Embryonic facial prominence (tissue), 1 donor: ENCODE results near the gene CCM2.

Experiments
- DNase-seq: peaks from one replicate; pipeline ENCODE4 v3.0.0-alpha.2; 2016; ENCODE audit errors: extremely low spot score

The CCM2 gene

DNA sequence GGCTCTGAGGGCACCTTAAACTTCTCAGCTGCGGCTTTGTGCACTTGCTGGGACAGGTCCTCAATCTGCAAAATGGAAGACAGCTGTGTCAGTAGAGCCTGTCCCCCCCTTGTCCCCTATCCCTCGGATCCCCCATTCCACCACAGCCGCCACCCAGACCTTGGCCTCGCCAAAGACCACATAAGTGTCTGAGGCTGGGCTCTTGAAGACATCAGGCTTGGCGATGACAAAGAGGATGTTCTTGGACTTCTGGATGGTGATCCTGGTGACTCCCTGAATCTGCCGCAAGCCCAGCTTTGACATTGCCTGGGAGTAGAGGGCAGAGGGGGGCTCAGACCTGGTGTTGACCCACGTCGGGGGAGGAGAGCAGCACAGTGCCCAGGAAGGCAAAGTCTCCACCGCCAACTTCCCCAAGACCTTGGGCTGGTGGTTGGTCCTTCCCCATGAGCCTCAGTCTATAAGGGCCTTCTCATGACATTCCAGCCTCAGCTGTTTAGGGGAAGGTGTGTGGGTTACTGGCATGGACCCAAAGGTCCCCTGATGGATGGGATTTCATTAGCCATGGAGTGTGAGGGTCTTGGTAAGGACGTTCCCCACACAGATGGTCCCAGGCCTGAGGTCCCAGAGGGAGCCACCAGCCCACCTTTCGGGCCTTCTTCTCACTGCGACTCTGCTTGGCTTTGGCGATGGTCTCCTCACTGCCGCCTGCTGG lies 81.1 kb downstream of the CCM2 start:
- no peak for DNase-seq

GRCh38 chr7:45081670-45081974 lies 81.6 kb downstream of the CCM2 start:
- DNase-seq, result no peak

- DNase-seq, result no peak
Measured at GRCh38 chr7:45082031-45082830, 82.2 kb downstream of the CCM2 start.

- no peak for DNase-seq
Measured at GRCh38 chr7:45082831-45083331, 82.9 kb downstream of the CCM2 start.

DNA sequence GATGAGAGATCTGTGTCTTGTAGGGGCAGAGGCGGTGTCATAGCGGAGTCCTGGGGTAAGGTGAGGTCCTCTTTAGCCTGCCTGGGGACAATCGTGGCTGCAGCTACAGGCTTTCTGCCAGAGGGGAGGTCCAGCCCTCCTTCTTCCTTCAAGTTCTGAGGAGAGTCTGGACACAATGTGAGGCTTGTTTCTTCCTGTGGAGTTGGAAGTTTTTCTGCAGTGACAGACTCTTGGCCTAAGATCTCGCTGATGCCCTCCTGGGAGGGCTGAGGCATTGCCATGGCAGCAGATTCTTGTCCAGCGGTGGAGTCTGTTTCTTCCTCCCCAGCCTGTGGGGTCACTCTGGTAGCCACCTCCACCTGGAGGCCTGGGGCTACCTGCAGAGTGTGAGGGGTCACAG lies 84.3 kb downstream of the CCM2 start:
- no peak for DNase-seq

DNA sequence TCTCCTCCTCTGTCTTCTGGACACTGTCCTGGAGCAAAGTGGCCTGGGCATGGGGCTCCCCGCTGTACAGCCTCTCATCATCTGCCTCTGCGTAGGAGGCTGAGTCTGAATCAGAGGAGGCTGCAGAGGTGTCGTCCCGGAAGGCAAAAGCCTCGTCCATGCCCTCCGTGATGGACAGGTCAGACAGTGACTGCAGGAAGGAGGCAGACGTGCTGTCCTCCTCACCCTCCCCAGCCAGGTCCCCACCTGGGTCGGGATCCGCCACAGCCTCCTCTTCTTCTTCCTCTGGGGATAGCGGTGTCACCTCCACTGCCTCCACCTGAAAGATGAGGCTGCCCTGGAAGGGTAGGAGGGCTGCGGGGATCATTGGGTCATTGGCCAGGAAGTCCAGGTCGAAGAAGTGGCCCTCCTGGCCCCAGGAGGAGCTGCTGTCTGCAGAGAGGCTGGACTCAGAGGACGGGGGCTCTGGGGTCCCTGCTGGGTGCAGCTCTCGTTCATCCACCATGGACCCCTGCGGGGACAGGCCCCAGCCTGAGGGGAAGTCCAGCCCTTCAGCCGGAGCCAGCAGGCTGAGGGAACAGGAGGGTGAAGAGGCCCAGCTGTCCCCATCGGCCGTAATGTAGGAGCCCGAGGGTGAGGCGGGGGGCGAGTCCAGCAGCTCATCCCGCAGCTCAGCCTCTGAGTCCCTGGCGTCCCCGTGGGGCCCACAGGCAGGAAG lies 85.1 kb downstream of the CCM2 start:
- no peak for DNase-seq

GRCh38 chr7:45085619-45086200 lies 85.7 kb downstream of the CCM2 start:
- DNase-seq, result no peak

GRCh38 chr7:45086331-45087065 lies 86.5 kb downstream of the CCM2 start:
- no peak for DNase-seq

DNA sequence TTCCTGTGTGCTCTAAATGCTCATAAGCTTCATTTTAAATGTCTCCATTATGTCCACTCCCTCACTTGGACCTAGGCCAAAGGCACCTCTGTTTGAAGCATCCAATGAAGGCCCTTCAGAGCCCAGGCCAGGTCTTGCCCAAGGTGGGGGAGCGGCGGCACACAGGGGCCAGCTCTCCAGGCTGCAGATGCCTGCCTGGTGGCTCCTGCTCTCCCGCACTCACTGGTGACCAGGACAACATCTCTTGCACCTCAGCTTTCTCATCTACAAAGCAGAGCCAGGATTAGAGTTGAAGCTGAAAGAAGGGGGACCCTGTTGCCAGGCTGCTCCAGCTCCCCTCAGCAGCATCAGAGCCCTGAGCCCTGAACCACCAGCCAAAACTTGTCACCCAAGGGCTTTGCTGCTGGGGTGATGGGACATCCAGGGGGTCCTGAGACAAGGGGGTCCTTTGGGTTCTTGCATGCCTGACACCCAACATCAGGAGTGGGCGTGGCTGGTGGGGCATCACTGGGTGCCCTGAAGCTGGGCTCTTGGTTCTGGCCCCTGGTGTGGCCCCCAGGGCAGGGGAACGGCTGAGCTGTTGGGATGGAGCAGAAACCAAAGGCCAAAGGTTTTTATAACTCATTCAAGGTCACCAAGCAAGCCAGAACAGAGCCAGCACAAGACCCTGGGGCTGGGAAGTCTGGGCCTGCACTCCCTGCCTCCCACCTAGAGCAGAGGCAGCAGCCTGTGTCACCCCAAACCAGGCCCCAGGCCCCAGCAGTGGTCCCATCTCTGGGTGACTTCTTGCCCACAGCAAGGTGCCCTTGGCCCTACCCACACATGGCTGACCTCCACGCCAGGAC lies 87.5 kb downstream of the CCM2 start:
- DNase-seq, result no peak

DNA sequence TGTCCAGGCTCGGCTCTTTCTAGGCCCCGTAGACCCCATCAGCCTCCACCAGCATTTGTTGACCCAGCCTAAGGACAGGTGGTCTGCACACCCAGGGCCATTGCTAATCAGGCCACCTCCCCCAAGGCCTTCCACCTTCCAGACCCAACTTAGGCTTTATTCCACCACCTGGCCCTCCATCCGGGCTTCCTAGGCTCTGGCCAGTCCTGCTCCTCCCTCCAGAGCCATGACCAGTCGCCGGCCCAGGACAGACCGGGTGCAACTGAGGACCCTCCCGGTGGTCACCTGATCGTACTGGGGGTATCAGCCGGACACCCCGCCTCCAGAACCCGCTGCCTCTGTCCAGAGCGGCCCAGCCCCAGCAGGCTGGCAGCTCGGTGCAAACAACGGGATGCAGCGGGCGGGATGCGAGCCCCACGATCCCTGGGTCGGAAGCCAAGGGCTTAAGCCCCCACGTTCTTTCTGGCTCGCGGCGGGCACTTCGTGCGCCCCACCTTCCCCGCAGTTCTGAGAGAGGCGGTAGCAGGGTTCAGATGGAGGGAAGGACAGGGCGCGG lies 88.2 kb downstream of the CCM2 start:
- DNase-seq, result no peak

DNA sequence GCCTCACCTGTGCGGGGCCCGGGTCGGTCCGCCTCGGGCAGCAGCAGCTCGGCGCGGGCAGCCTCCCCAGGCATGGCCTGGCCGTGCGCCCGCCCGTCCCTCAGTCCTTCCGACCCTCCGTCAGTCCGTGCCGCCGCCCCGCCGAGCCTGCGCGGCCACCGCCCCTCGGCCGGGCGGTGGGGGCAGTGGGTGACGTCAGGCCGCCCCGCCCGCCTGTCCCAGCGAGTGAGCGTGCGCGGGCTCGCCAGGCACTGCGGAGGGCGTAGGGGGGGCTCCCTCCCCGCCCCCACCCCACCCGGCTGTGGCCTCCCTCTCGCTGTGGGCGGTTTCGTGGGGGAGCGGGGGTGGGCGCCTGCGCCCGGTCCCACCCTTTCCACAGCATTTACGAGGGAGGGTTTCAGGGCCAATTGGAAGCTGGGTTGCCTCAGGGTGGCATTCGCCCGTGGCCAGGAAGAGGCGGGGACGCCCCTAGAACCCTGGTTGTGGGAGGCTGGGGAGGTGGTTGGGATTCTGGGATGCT lies 88.9 kb downstream of the CCM2 start, which contains the start of gene NACAD:
Gene NACAD, minus strand, starts transcription at position 149 of the 520 bp plus-strand sequence. Its CDS starts 75 bp downstream, at position 74.
- no peak for DNase-seq

- peak; percentile 27 for DNase-seq
Measured at GRCh38 chr7:45089341-45089891, 89.4 kb downstream of the CCM2 start.

GRCh38 chr7:45092100-45092930 lies 92.3 kb downstream of the CCM2 start:
- no peak for DNase-seq

DNA sequence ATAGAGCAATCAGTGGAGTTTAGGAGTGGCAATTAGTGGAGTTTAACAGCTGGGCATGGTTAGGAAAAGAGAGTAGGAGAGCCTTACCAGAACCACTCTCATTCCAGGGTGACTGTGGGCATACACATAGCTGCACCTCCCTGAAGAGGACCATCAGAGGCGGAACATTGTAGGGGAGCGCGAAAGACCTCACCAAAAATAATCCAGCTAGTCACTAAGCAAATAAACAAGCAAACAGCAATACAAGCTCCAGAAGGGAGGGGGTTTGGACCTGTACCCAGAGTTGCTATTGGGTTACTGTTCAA lies 92.9 kb downstream of the CCM2 start:
- DNase-seq, result no peak

- DNase-seq, result no peak
Measured at GRCh38 chr7:45098983-45099839, 99.2 kb downstream of the CCM2 start.

DNA sequence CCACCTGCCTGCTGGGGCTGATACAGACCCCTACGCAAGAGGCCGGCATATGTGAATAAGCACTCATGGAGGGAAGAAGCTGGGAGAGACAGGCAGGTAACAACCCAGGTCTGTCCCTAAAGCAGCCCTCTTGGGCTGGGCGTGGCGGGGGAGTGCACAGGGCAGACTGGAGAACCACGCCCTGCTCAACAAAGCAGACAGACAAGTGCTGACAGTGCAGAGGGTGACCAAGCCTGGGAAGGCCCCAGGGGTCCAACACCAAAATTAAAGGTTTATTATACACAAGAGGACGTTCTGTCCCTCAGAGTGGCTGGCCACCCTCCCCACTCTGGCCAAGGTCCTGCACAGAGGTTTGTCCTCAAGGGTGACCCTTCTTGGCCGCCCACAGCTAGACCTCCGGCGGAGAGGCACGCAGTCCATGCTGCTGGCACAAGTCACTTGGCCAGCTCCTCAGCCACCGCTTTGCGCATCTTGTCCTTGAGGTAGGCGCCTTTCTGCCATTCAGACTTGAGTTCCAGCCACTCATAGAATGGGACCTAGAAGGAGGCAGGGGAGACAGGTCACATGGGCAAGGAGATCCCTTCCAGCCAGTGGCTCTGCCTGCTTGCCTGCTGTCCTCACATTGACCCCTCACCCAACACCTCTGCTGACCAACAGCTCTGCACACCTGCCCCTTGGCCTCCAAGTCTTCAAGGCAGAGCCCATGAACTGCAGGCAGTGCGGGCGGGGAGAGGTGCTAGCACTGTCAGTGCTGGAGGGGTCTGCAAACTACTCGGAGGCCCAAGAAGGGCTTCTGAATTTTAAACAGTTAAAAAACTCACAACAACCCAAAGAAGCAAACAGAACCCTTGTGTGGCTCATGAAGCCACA lies 100.1 kb downstream of the CCM2 start:
- DNase-seq, result no peak
